CD14-positive monocyte (primary cell): ENCODE measurements around the gene FAM120B. TPM values are rescaled to one million over a fixed set of nuclear protein-coding genes. Genes with fewer than 3 reads are reported as not detected.
A peak's percentile ranks its signal among the peaks of the same experiment; 100 is the strongest.
"Not testable (repeated sequence)": the region's sequence is repeated elsewhere in the genome, so short reads cannot be mapped to it uniquely, and the experiment has no call there.

Source experiments
- DNase-seq, 3 donors: peaks; one replicate each; pipeline ENCODE4 v3.0.0-alpha.2; 2011 to 2022
- H2AFZ ChIP-seq: 2 replicates; pipeline ENCODE4 v1.6.0; 2012; ENCODE audit warnings: mild to moderate bottlenecking, low read depth, low read length, inconsistent platforms; ENCODE audit not compliant: insufficient read depth, poor library complexity, severe bottlenecking
- H3K27ac ChIP-seq, 2 donors: 1 replicate in 1 of 2; 2 replicates in 1 of 2; pipeline ENCODE4 v1.5.1; 2012 to 2013; ENCODE audit warnings: low read length in 2 of 2, control low read depth in 1 of 2, inconsistent platforms in 1 of 2, low read depth in 1 of 2, mild to moderate bottlenecking in 1 of 2
- H3K27me3 ChIP-seq, 2 donors: one replicate each; pipeline versions ENCODE4 v1.6.0 to v1.6.1; 2011 to 2013; ENCODE audit warnings: low read length in 2 of 2; ENCODE audit not compliant: control insufficient read depth in 2 of 2, insufficient read depth in 2 of 2
- H3K36me3 ChIP-seq, 2 donors: replicated peaks in 1 of 2; 1 replicate in 1 of 2; 2 replicates in 1 of 2; pipeline versions ENCODE4 v1.5.1 to v1.6.1; 2012 to 2013; ENCODE audit warnings: low read length in 2 of 2, control low read depth in 1 of 2, inconsistent platforms in 1 of 2, mild to moderate bottlenecking in 1 of 2; ENCODE audit not compliant: insufficient read depth in 2 of 2, control insufficient read depth in 1 of 2
- H3K4me1 ChIP-seq, 2 donors: 1 replicate in 1 of 2; 2 replicates in 1 of 2; pipeline versions ENCODE4 v1.5.1 to v1.6.1; 2012 to 2013; ENCODE audit warnings: low read length in 2 of 2, control low read depth in 1 of 2, inconsistent platforms in 1 of 2, mild to moderate bottlenecking in 1 of 2, moderate library complexity in 1 of 2; ENCODE audit not compliant: insufficient read depth in 2 of 2, control insufficient read depth in 1 of 2
- H3K4me2 ChIP-seq: replicated peaks from 2 replicates; pipeline ENCODE3; 2012; ENCODE audit warnings: low read length, moderate library complexity, mild to moderate bottlenecking; ENCODE audit not compliant: poor library complexity, severe bottlenecking; ENCODE audit errors: extremely low read depth
- H3K4me3 ChIP-seq, 3 experiments: fragments of 200-600 bp in 1 of 3; sonication (generic) in 1 of 3; replicated peaks in 1 of 3; 1 replicate in 2 of 3; 2 replicates in 1 of 3; pipeline ENCODE4 v1.5.1; 2011 to 2013; ENCODE audit warnings: low read length in 3 of 3, mild to moderate bottlenecking in 3 of 3, control low read depth in 2 of 3, low read depth in 2 of 3, inconsistent platforms in 1 of 3, moderate library complexity in 1 of 3
- H3K79me2 ChIP-seq: 2 replicates; pipeline ENCODE4 v1.6.0; 2012; ENCODE audit warnings: mild to moderate bottlenecking, control low read depth, inconsistent platforms, low read length, moderate library complexity; ENCODE audit not compliant: insufficient read depth
- H3K9ac ChIP-seq: 2 replicates; pipeline ENCODE4 v1.6.0; 2017; ENCODE audit warnings: low read length, mild to moderate bottlenecking; ENCODE audit not compliant: insufficient read depth, poor library complexity, severe bottlenecking
- H3K9me3 ChIP-seq, 2 donors: replicated peaks in 1 of 2; 1 replicate in 1 of 2; 2 replicates in 1 of 2; pipeline versions ENCODE4 v1.5.1 to v1.6.1; 2012 to 2013; ENCODE audit warnings: low read length in 2 of 2, control low read depth in 1 of 2; ENCODE audit not compliant: control insufficient read depth in 1 of 2, insufficient read depth in 1 of 2
- H4K20me1 ChIP-seq: 2 replicates; pipeline ENCODE4 v1.6.0; 2012; ENCODE audit warnings: mild to moderate bottlenecking, low read length, control low read depth, moderate library complexity; ENCODE audit not compliant: insufficient read depth
- H3K27ac Mint-ChIP-seq, 7 donors: one replicate each; pipeline ENCODE4 v1.8.0; 2020; ENCODE audit warnings: mild to moderate bottlenecking in 7 of 7, mixed read lengths in 7 of 7, moderate library complexity in 6 of 7, inconsistent platforms in 2 of 7
- H3K27me3 Mint-ChIP-seq, 3 donors: one replicate each; pipeline ENCODE4 v1.8.0; 2021 to 2022; ENCODE audit warnings: low read depth in 3 of 3, mild to moderate bottlenecking in 3 of 3, mixed read lengths in 3 of 3, moderate library complexity in 3 of 3, inconsistent platforms in 1 of 3
- H3K36me3 Mint-ChIP-seq, 2 donors: one replicate each; pipeline ENCODE4 v1.8.0; 2020; ENCODE audit warnings: mixed read lengths in 2 of 2, inconsistent platforms in 1 of 2, mild to moderate bottlenecking in 1 of 2
- H3K4me1 Mint-ChIP-seq: one replicate; pipeline ENCODE4 v1.8.0; 2020; ENCODE audit warnings: mild to moderate bottlenecking, mixed read lengths
- H3K4me3 Mint-ChIP-seq, 2 donors: one replicate each; pipeline ENCODE4 v1.8.0; 2020; ENCODE audit warnings: mild to moderate bottlenecking in 2 of 2, mixed read lengths in 2 of 2, moderate library complexity in 1 of 2
- H3K9me3 Mint-ChIP-seq, 7 donors: one replicate each; pipeline ENCODE4 v1.8.0; 2020 to 2022; ENCODE audit warnings: mixed read lengths in 7 of 7, mild to moderate bottlenecking in 6 of 7, moderate library complexity in 6 of 7, inconsistent platforms in 2 of 7
- CTCF ChIP-seq: fragments of 200-600 bp; IDR thresholded peaks from one replicate; pipeline ENCODE4 v1.8.0; 2022; ENCODE audit warnings: antibody characterized with exemption, mild to moderate bottlenecking
- WGBS: methylation state at CpG from one replicate; pipeline ENCODE4 v1.1.5; 2013; ENCODE audit warnings: missing lambda C conversion rate; ENCODE audit not compliant: insufficient coverage; 5-methylcytosine and 5-hydroxymethylcytosine counted together
- intact Hi-C, 2 donors: fragments of 100-400 bp; cut with micrococcal nuclease; formaldehyde crosslinking; loops; one replicate each; pipeline versions ENCODE4 v1.15.0 to v1.15.1; 2023
- polyA plus RNA-seq, 3 donors: library from polyadenylated mRNA; depleted of rRNA in 1 of 3; unstranded in 2 of 3; stranded (reverse) in 1 of 3; fragments of 300-500 nt in 2 of 3; fragments of >200 nt in 1 of 3; fragmentation: Illumina TruSeq in 2 of 3; gene quantifications; 1 replicate in 2 of 3; 2 replicates in 1 of 3; pipeline ENCODE4 v1.2.3, GENCODE V29; 2012 to 2021

The FAM120B gene
- polyA plus RNA-seq, 3 donors: 10.6 to 20.2 (median 11.2) TPM

GRCh38 chr6:170407200-170407599 is 100.6 kb downstream of the FAM120B start:
- no peak overlapping the region for H3K9ac ChIP-seq
- intact Hi-C loops: no loop called here
- WGBS: 92% methylated on average over 13 of the region's 13 CpGs
- no peaks in the 10 kb centered on the region for H3K79me2 ChIP-seq
- H3K9me3 ChIP-seq: no peaks in the 10 kb centered on the region
- Mint-ChIP-seq H3K4me1 (no peaks in the 10 kb centered on the region), H3K4me3 (no peak overlapping the region), H3K36me3 (peaks cover 47 to 50% of the 10 kb centered on the region in 2 donors), H3K27ac (no peak overlapping the region), H3K9me3 (peaks cover 4 to 21% (median 7%) of the 10 kb centered on the region in 7 donors), H3K27me3 (peaks cover 0 to 5% (median 2%) of the 10 kb centered on the region in 3 donors)
- no peak overlapping the region for H3K27ac ChIP-seq
- H3K4me2 ChIP-seq: no peak overlapping the region
- no peak overlapping the region for H2AFZ ChIP-seq
- no peak overlapping the region for H3K4me3 ChIP-seq
- H3K27me3 ChIP-seq: no peaks in the 10 kb centered on the region
- no peak for TF ChIP-seq CTCF
- no peaks in the 10 kb centered on the region for H4K20me1 ChIP-seq
- H3K36me3 ChIP-seq: peaks cover 32 to 43% of the 10 kb centered on the region in 2 donors
- H3K4me1 ChIP-seq: no peaks in the 10 kb centered on the region
- DNase-seq: no peak

GRCh38 chr6:170407932-170408331 is 101.4 kb downstream of the FAM120B start:
- no peak overlapping the region for H2AFZ ChIP-seq
- H3K36me3 ChIP-seq: peaks cover 27 to 36% of the 10 kb centered on the region in 2 donors
- WGBS: 77% methylated on average over 4 of the region's 4 CpGs
- H3K9me3 Mint-ChIP-seq: peaks cover 4 to 23% (median 9%) of the 10 kb centered on the region in 7 donors
- H3K4me3 ChIP-seq: no peak overlapping the region
- H3K27me3 Mint-ChIP-seq: peaks cover 0 to 6% (median 2%) of the 10 kb centered on the region in 3 donors
- H3K4me1 ChIP-seq: no peaks in the 10 kb centered on the region
- H3K36me3 Mint-ChIP-seq: peaks cover 40 to 43% of the 10 kb centered on the region in 2 donors
- H3K9ac ChIP-seq: no peak overlapping the region
- intact Hi-C loops: no loop called here
- no peak overlapping the region for H3K27ac ChIP-seq
- H3K27ac Mint-ChIP-seq: peak overlapping the region in 1 of 7 donors; percentile 57
- no peaks in the 10 kb centered on the region for H3K9me3 ChIP-seq
- no peaks in the 10 kb centered on the region for H4K20me1 ChIP-seq
- H3K79me2 ChIP-seq: no peaks in the 10 kb centered on the region
- no peaks in the 10 kb centered on the region for H3K4me1 Mint-ChIP-seq
- no peak for DNase-seq
- no peaks in the 10 kb centered on the region for H3K27me3 ChIP-seq
- H3K4me2 ChIP-seq: no peak overlapping the region
- TF ChIP-seq CTCF: no peak
- H3K4me3 Mint-ChIP-seq: no peak overlapping the region

GRCh38 chr6:170409746-170410145 is 103.2 kb downstream of the FAM120B start:
- H3K27me3 Mint-ChIP-seq, H3K9me3 ChIP-seq, H3K4me1 Mint-ChIP-seq, H3K79me2 ChIP-seq, H2AFZ ChIP-seq, H4K20me1 ChIP-seq, H3K4me1 ChIP-seq, DNase-seq, H3K9ac ChIP-seq, H3K4me3 ChIP-seq, intact Hi-C loops, H3K27me3 ChIP-seq, H3K4me2 ChIP-seq, H3K27ac ChIP-seq, H3K4me3 Mint-ChIP-seq, H3K27ac Mint-ChIP-seq: not testable (repeated sequence)
- WGBS: 97% methylated on average over 7 of the region's 8 CpGs
- Mint-ChIP-seq H3K36me3 (peaks cover 24 to 26% of the 10 kb centered on the region in 2 donors), H3K9me3 (peaks cover 5 to 25% (median 9%) of the 10 kb centered on the region in 7 donors)
- H3K36me3 ChIP-seq: peaks cover 13 to 19% of the 10 kb centered on the region in 2 donors
